GM12892 (cell line): ENCODE results near the gene MYL6.

Experiments used
- DNase-seq: peaks from one replicate; pipeline ENCODE4 v3.0.0; 2011; ENCODE audit not compliant: insufficient read length
- FAIRE-seq: peaks from 2 replicates; lab custom pipeline; 2011; peaks lifted over from hg19 to GRCh38; lab: Jason Lieb, UNC
- POLR2A ChIP-seq: IDR thresholded peaks from 2 replicates; pipeline ENCODE4 v1.6.1; 2011; ENCODE audit warnings: low read depth, low read length, control low read depth
- POLR2AphosphoS5 ChIP-seq: IDR thresholded peaks from 2 replicates; pipeline ENCODE4 v1.6.1; 2011; ENCODE audit warnings: low read depth, low read length, control low read depth
- TAF1 ChIP-seq: IDR thresholded peaks from 2 replicates; pipeline ENCODE4 v1.6.1; 2011; ENCODE audit warnings: low read depth, mild to moderate bottlenecking, control low read depth, low read length, borderline replicate concordance

MYL6 gene

DNA sequence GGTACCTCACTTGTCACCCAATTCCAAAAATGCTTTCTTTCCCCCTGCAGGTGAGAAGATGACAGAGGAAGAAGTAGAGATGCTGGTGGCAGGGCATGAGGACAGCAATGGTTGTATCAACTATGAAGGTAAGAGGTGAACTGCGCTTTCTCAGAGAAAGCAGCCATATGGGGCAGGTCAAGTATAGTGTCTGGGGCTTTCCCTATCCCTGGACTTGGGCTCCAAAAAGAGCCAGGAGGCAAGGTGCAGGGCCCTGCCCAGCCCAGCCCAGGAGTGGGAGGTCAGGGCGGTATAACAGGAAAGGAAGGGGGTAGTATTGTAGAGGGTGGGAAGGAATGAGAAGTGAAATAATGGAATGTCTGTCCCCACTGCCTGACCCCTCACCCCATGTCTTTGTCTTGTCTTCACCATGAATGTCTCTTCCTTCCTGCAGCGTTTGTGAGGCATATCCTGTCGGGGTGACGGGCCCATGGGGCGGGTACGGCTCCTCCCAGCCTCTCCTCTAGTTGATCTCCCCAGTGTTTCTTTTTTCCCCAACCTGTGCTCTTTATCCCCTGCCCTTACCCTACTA, 2.1 kb downstream of the MYL6 start:
- FAIRE-seq (peak; percentile 65), DNase-seq (no peak)
- TF ChIP-seq POLR2A: peak; percentile 71
- TF ChIP-seq POLR2AphosphoS5: peak; percentile 70; the same call in 1 of the 2 replicates
- no peak for TF ChIP-seq TAF1

DNA sequence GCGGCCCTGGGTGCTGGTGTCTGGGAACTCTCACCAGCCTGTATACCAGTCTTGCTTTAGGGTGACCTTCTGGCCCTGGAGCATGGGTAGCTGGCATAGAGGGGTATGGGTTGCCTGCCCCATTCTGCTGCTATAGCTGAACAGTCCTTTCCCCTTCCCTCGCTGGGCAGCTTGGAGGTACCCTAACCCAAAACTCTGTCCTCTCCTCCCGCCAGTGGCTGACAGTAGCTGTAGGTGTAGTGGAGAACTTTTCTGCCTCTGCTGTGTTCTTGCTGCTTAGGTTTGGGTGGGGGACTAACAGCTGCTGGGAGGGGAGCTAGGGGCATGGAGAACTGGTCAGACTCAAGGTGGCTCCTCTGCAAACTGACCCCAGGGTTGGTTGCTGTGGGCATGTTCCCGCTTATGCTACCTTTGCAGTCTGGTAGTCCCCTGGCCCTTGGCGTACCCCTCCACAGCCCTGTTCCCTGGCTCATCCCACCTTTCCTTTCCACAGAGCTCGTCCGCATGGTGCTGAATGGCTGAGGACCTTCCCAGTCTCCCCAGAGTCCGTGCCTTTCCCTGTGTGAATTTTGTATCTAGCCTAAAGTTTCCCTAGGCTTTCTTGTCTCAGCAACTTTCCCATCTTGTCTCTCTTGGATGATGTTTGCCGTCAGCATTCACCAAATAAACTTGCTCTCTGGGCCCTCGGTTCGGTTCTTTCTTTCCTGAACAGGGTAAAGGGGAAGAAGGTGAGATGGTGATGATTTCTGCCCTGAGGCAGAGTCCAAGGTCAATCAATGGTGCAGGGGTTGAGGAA, 2.9 kb downstream of the MYL6 start:
- TF ChIP-seq POLR2A (no peak), TAF1 (no peak), POLR2AphosphoS5 (no peak)
- FAIRE-seq (no peak), DNase-seq (no peak)

DNA sequence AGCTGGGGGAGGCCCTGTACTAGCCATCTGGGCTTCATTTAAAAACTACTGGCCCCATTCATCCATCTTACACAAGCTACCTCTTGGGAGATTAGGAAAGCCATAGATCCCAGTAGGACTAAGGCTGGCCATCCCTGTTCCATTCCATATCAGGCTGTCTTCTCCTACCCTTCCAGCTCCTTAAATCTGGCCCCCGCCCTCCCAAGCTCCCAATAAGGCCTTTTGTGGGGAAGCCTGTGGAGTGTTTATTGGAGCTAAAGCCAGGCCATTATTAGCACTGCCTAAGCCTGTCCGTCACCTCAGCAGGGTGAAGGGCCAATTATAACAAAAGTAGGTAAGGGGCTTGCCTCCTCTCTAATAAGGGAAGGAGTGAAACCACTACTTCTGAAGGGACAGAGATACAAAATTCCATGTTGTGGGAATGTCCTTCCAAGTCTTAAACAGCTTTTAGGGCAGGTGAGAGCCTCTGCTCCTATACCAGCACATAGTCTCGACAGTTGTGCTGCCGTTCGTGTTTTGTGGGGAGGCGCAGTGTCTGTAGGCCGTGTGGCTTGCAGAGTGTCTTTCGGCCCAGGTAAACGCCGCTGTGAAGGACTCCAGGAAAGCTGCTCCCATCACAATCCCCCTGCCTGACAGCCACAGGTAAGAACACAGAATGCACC, 3.7 kb downstream of the MYL6 start:
- FAIRE-seq (no peak), DNase-seq (no peak)
- no peak for TF ChIP-seq TAF1
- TF ChIP-seq POLR2A: peak; percentile 4; the same call in 1 of the 2 replicates
- TF ChIP-seq POLR2AphosphoS5: peak; percentile 78

DNA sequence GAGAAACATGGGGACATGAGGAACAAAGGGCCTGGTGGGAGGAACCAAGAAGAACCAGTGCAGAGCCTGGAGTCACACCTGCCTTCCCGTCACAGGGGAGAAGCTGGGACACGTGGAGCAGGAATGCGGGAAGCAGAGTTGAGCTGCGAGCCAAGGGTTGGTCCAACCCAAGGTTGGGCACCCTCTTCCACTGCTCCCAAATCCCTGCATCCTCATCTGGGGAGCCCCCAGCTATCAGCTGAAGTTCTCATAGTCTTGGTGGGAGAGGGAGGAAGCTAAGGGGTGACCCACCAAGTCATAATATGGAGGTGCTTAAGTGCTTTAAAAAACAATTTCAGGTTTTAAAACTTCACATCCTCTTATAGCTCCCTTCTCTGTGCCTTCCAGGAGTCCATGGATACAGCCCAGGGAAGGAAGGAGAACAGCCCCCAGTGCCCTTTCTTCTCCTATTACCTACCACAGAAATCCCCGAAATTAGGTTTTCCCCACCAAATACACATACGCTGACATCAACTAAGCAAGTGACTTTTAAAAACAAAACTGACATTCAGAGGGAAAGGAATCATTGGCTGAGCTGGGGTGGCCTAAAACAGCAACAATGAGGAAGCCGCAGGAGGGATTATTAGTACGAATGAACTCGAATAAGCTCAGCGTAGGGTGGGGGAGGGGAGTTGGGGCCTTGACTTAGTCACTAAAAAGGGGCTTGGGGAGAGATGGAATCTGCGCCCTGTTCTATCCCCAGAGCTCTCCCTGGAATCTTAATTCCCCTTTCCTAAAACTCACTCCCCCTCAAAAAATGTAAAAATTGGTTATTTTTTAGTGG, 4.5 kb downstream of the MYL6 start:
- DNase-seq: no peak
- no peak for FAIRE-seq
- TF ChIP-seq POLR2A (peak; percentile 71), POLR2AphosphoS5 (peak; percentile 93), TAF1 (no peak)

DNA sequence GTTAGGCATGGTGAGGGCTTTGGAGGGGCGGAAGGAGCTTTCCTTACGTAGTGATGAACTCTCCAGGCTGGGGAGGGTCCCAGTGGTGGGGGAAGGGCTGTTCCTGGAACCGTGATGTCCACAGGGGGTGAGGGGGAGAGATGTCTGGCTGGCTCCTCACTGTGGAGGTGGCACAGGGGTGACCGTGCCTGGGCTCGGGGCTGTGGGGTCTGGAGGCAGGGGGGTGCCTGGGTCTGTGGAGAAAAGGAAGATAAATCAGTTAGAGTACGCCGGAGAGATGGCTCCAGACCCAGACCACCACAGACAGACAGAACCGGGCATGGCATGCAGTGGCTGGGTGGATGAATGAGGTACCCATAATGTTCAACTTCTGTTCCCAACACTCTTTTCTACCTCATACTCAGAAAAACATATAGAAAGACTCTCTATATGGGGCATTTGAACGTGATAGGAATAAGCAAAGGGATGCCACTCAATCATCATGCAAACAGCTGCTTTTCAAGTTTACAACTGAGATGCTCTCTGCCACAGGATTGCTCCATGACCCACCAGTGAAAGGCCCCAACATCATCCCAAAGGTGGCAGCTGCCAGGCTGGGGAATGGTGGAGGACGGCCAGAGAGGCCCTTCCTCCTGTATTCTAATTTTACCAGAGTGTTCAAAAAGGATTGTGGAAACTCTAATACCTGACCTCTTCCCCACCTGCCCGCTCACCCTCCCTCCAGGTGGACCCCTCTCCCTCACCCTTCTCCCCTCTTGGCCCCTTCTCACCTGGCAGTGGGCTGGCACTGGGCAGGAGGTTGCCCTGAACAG, 5.6 kb downstream of the MYL6 start:
- TF ChIP-seq POLR2AphosphoS5 (peak; percentile 60), POLR2A (peak; percentile 58; the same call in 1 of the 2 replicates), TAF1 (no peak)
- no peak for FAIRE-seq
- no peak for DNase-seq

DNA sequence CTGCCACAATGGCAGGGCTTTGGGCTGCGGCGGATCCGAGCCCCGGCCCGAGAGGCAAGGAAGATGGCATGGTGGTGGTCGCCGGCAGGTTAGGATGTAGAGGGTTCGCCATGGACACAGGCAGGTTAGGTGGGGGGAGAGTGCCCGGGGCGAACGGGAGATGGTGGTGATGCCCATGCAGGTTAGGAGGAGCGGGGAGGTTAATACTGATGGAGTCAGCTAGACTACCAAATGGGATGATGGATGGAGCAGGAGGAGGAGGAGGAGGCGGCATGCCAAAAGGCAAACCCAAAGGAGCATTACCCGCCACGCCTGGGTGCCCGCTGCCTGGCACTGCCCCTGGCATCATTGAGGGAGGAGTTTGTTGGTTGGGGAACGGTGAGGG, 6.2 kb downstream of the MYL6 start:
- FAIRE-seq (no peak), DNase-seq (no peak)
- TF ChIP-seq POLR2A (peak; percentile 57; the same call in 1 of the 2 replicates), POLR2AphosphoS5 (peak; percentile 60; the same call in 1 of the 2 replicates), TAF1 (no peak)

DNA sequence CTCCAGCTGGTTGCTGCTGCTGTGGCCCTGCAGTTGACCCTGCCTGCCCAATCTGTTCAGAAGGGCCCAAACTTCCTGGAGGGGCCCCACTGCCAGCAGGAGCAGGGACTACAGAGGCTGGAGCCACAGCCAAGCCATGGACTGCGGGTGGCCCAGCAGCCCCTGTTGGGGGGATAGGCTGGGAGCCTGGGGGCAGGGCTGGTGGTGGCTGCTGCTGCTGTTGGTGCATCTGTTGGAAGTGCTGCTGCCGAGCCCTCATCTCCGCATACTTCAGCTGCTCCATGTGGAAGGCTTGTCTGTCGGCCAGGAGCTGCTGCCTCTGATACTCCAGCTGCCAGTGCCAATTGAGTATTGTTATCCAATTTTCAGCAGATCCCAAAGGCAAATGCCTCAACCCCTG, 7.2 kb downstream of the MYL6 start:
- FAIRE-seq: no peak
- DNase-seq: no peak
- peak; percentile 63; the same call in 1 of the 2 replicates for TF ChIP-seq POLR2A
- no peak for TF ChIP-seq TAF1

DNA sequence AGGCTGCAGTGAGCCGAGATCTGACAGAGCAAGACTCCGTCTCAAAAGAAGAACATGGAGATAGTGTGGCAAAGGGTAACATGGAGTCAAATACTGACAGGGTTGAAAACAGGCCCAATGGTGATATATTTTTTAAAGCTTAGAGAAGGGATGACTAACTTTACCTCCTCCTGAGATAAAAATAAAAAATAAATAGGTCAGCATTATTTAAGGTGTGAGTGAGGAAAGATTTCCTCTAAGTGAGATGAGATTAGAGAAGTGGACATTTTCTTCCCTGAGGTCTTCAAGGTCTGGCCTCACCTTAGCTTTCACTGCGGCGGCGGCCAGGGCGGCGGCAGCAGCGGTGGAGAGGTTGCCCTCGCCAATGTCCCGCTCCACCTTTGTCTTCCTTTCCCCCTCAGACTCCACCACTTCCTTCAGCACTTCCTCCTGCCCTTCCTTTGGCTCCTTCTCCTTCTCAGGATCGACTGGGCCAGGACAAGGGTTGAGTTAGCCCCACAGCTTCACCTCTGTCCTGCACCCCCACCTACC, 11.1 kb downstream of the MYL6 start:
- DNase-seq (no peak), FAIRE-seq (no peak)
- TF ChIP-seq TAF1 (no peak), POLR2AphosphoS5 (0 out of 2 replicates have a peak, but pooled peaks have one; percentile 4), POLR2A (0 out of 2 replicates have a peak, but pooled peaks have one; percentile 21)

DNA sequence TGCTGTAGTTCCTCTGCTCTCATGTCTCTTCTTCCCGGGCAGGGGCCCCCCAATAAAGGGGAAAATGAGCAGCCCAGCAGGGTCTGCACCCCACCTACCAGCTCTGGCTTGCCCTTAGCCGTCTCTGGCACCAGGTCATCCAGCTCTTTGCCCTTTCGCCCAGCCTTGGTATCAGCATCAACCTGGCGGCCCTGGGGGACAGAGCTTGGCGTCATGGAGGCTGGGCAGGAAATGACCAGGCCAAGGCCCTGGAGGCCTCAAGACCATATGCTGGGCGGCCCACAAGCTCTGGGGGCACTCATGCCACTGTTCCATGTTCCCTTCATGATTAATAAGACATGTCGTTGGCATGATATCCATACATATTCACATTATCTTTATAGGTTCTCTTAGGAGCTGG, 14.7 kb downstream of the MYL6 start:
- FAIRE-seq: no peak
- TF ChIP-seq POLR2A (no peak), TAF1 (no peak), POLR2AphosphoS5 (no peak)

DNA sequence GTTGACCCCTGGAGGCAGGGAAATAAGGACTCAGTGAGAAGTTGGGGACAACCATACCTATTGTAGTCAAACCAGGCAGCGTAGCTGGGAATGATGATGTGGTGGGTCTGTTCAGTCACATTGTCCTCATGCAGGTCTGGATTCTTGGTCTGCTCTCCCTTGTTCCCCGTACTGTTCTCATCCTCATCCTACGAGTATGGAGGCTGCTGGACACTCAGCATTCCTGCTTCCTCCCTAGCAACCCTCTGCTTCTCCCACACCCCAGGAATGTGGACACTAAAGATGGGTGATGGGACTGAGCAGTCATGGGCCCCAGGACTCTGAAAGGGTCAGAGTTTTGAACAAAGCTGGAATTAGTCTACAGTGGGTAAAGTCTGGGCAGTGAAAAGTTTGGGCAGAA, 20.2 kb downstream of the MYL6 start:
- FAIRE-seq: no peak
- TF ChIP-seq POLR2AphosphoS5 (no peak), TAF1 (no peak), POLR2A (no peak; the same call in 1 of the 2 replicates)
- no peak for DNase-seq

More for the DNA sequence above, 14.7 kb downstream of the MYL6 start:
- no peak for DNase-seq
